MM.1S (cell line): ENCODE data around the gene NBPF14.
"Not testable (repeated sequence)": the region's sequence is repeated elsewhere in the genome, so short reads cannot be mapped to it uniquely, and the experiment has no call there.

Source experiments
- CTCF ChIP-seq: fragments of 300-600 bp; sonication (generic); IDR thresholded peaks from 2 replicates; pipeline ENCODE4 v1.5.1; 2016; ENCODE audit warnings: antibody characterized with exemption, low read length, mixed read lengths
- EZH2phosphoT487 ChIP-seq: fragments of 300-600 bp; sonication (generic); IDR thresholded peaks from 2 replicates; pipeline ENCODE4 v1.6.1; 2018; ENCODE audit warnings: antibody characterized with exemption, low read length

- not testable (repeated sequence) for TF ChIP-seq CTCF, EZH2phosphoT487
Measured at GRCh38 chr1:148526587-148526986, 69.2 kb downstream of the NBPF14 start.
